Endothelial cell of umbilical vein (primary cell): ENCODE results near the gene TNFRSF8.

ENCODE experiments used
- EZH2 ChIP-seq: IDR thresholded peaks from 2 replicates; pipeline ENCODE4 v1.6.1; 2012; ENCODE audit warnings: borderline replicate concordance, low read depth, mild to moderate bottlenecking, moderate library complexity, low read length, inconsistent platforms; ENCODE audit not compliant: severe bottlenecking
- FOS ChIP-seq: IDR thresholded peaks from 2 replicates; pipeline ENCODE4 v1.6.1; 2011; ENCODE audit warnings: mild to moderate bottlenecking, low read length, moderate library complexity, borderline replicate concordance; ENCODE audit not compliant: insufficient read depth
- GATA2 ChIP-seq: IDR thresholded peaks from 2 replicates; pipeline ENCODE4 v1.7.0; 2011; ENCODE audit warnings: low read depth, mild to moderate bottlenecking, moderate library complexity, mixed read lengths, low read length; ENCODE audit not compliant: insufficient read length, insufficient read depth
- JUN ChIP-seq: IDR thresholded peaks from 2 replicates; pipeline ENCODE4 v1.6.1; 2011; ENCODE audit warnings: borderline replicate concordance, low read depth; ENCODE audit not compliant: insufficient read length, insufficient read depth
- MYC ChIP-seq: IDR thresholded peaks from one replicate; pipeline ENCODE4 v1.6.1; 2011; ENCODE audit warnings: mild to moderate bottlenecking, low read depth, low read length
- POLR2A ChIP-seq: IDR thresholded peaks from 2 replicates; pipeline ENCODE4 v1.6.1; 2012; ENCODE audit warnings: low read depth, mild to moderate bottlenecking, control low read depth, low read length
- POLR2AphosphoS5 ChIP-seq: IDR thresholded peaks from 2 replicates; pipeline ENCODE4 v1.6.1; 2012; ENCODE audit warnings: low read depth, mild to moderate bottlenecking, control low read depth, low read length, moderate library complexity; ENCODE audit not compliant: insufficient read depth
- TF ChIP-seq, protein P1 (sequence below), 2 donors: IDR thresholded peaks; 1 replicate in 1 of 2; 2 replicates in 1 of 2; pipeline ENCODE4 v1.5.1; 2011; ENCODE audit warnings: low read length in 2 of 2, mild to moderate bottlenecking in 2 of 2, moderate library complexity in 2 of 2, control low read depth in 1 of 2, inconsistent platforms in 1 of 2, low read depth in 1 of 2; ENCODE audit not compliant: insufficient read depth in 1 of 2; ENCODE audit errors: extremely low read depth in 1 of 2
- TF ChIP-seq, protein P2 (sequence below): IDR thresholded peaks from 2 replicates; pipeline ENCODE4 v1.6.1; 2011; ENCODE audit not compliant: insufficient read depth, insufficient read length

DNA sequence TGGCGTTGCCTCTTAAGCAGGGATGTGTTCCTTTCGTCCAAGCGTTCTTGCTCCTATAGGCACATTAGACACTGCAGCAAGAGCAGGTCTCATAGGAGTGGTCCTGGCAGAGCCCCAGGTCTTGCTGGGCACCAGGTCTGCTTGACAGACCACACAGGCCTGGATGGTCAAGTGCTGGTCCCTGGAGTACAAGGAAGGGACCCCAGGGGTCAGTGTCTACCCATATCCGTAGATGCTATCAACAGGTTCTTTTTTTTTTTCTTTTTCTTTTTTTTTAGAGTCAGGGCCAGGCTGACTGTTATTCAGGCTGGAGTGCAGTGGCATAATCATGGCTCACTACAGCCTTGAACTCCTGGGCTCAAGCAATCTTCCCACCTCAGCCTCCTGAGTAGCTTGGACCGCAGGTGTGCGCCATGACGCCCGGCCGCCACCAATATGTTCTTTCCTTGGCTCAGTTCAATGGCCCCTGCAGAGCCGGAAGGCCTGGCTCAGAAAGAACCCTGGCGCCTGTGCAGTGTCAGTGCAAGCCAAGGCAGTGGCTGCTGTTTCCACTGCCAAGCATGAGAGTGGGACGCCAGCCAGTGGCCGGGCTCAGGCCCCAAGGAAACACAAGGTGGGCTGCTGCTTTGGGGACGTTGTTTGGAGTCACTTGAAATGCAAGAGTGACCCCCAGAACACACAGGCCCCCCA is 10.0 kb upstream of the TNFRSF8 start:
- TF ChIP-seq MYC (no peak), POLR2AphosphoS5 (no peak), EZH2 (no peak), POLR2A (no peak), JUN (no peak), FOS (no peak), GATA2 (no peak)
- TF ChIP-seq, protein P1, sequence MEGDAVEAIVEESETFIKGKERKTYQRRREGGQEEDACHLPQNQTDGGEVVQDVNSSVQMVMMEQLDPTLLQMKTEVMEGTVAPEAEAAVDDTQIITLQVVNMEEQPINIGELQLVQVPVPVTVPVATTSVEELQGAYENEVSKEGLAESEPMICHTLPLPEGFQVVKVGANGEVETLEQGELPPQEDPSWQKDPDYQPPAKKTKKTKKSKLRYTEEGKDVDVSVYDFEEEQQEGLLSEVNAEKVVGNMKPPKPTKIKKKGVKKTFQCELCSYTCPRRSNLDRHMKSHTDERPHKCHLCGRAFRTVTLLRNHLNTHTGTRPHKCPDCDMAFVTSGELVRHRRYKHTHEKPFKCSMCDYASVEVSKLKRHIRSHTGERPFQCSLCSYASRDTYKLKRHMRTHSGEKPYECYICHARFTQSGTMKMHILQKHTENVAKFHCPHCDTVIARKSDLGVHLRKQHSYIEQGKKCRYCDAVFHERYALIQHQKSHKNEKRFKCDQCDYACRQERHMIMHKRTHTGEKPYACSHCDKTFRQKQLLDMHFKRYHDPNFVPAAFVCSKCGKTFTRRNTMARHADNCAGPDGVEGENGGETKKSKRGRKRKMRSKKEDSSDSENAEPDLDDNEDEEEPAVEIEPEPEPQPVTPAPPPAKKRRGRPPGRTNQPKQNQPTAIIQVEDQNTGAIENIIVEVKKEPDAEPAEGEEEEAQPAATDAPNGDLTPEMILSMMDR (IDR thresholded peaks at IDR 0.05; ENCODE audit: extremely low read depth in 1 of 2, insufficient read depth in 1 of 2, low read depth in 1 of 2, low read length in 2 of 2) = no peak
- TF ChIP-seq, protein P2, sequence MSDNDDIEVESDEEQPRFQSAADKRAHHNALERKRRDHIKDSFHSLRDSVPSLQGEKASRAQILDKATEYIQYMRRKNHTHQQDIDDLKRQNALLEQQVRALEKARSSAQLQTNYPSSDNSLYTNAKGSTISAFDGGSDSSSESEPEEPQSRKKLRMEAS = no peak
